DND-41 (cell line): ENCODE results near the gene QTRT2.

Source experiments
- ATAC-seq: fragments of 200-7000 bp; cut with Tn5 transposase; 3 replicates; pipeline ENCODE4 v1.9.1; 2021; ENCODE audit warnings: low read depth; ENCODE audit not compliant: insufficient read depth
- DNase-seq: peaks from one replicate; pipeline ENCODE4 v3.0.0-alpha.2; 2020
- H2AFZ ChIP-seq: 2 replicates; pipeline ENCODE4 v1.6.0; 2012; ENCODE audit warnings: low read depth, low read length
- H3K27ac ChIP-seq: 2 replicates; pipeline ENCODE4 v1.5.1; 2012; ENCODE audit warnings: low read length, inconsistent platforms
- H3K27me3 ChIP-seq: fragments of 200-600 bp; sonication (generic); 2 replicates; pipeline ENCODE4 v1.6.0; 2012; ENCODE audit warnings: low read length, mild to moderate bottlenecking, inconsistent platforms; ENCODE audit not compliant: insufficient read depth, poor library complexity
- H3K36me3 ChIP-seq: 2 replicates; pipeline ENCODE4 v1.5.1; 2012; ENCODE audit warnings: low read length, inconsistent platforms; ENCODE audit not compliant: insufficient read depth
- H3K4me1 ChIP-seq: 2 replicates; pipeline ENCODE4 v1.5.1; 2012; ENCODE audit warnings: mild to moderate bottlenecking, low read length; ENCODE audit not compliant: insufficient read depth
- H3K4me2 ChIP-seq: 2 replicates; pipeline ENCODE4 v1.6.0; 2012; ENCODE audit warnings: mild to moderate bottlenecking, moderate library complexity, low read length, inconsistent platforms; ENCODE audit not compliant: insufficient read depth
- H3K4me3 ChIP-seq, 2 experiments: fragments of 200-600 bp in 1 of 2; shearing (Covaris generic) in 1 of 2; 2 replicates each; pipeline ENCODE4 v1.5.1; 2012 to 2016; ENCODE audit warnings: inconsistent platforms in 2 of 2, low read length in 2 of 2, mild to moderate bottlenecking in 2 of 2, low read depth in 1 of 2, moderate library complexity in 1 of 2
- H3K79me2 ChIP-seq: 2 replicates; pipeline ENCODE4 v1.6.0; 2012; ENCODE audit warnings: low read length, inconsistent platforms; ENCODE audit not compliant: insufficient read depth
- H3K9ac ChIP-seq: 2 replicates; pipeline ENCODE4 v1.6.0; 2012; ENCODE audit warnings: low read depth, mild to moderate bottlenecking, inconsistent platforms, low read length, moderate library complexity
- H3K9me3 ChIP-seq: 2 replicates; pipeline ENCODE4 v1.5.1; 2012; ENCODE audit warnings: low read length, moderate library complexity, mild to moderate bottlenecking, inconsistent platforms; ENCODE audit not compliant: insufficient read depth, severe bottlenecking
- H4K20me1 ChIP-seq: 2 replicates; pipeline ENCODE4 v1.6.0; 2012; ENCODE audit warnings: low read length; ENCODE audit not compliant: insufficient read depth
- EZH2 ChIP-seq: IDR thresholded peaks from 3 replicates; pipeline ENCODE4 v1.6.1; 2012; ENCODE audit warnings: borderline replicate concordance, low read depth, mild to moderate bottlenecking, moderate library complexity, low read length, inconsistent platforms; ENCODE audit not compliant: severe bottlenecking
- TF ChIP-seq, protein P1 (sequence below): IDR thresholded peaks from 2 replicates; pipeline ENCODE4 v1.5.1; 2012; ENCODE audit warnings: borderline replicate concordance, low read length, moderate library complexity, mild to moderate bottlenecking; ENCODE audit not compliant: poor library complexity, severe bottlenecking; ENCODE audit errors: extremely low read depth

QTRT2 gene

DNA sequence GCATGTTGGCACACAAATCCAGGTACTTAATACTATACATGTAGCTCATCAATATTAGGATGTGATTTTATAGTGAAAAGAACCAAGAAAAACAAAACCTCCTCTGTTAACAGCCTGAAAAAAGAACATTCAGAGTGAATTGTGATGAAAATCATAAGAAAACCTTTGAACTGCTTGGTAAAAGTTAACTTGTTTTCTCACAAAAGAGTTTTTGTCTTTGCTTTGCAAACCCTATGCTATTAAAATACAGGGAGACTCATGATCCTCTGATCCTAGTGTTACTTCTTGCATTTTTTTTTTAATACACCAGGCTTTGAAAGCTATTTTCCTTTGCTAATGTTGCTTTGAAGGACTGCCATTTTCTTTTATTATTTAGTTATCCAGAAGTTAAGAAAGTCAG, 23.7 kb downstream of the QTRT2 start:
- Histone ChIP-seq H4K20me1 (no peaks in the 10 kb centered on the region), H3K27me3 (no peaks in the 10 kb centered on the region), H3K9me3 (no peaks in the 10 kb centered on the region), H3K27ac (no peak overlapping the region), H3K4me1 (no peaks in the 10 kb centered on the region), H3K79me2 (no peaks in the 10 kb centered on the region), H3K36me3 (peaks cover 88% of the 10 kb centered on the region), H3K4me3 (no peak overlapping the region), H3K4me2 (no peak overlapping the region), H2AFZ (no peak overlapping the region), H3K9ac (no peak overlapping the region)
- DNase-seq = no peak
- no peak for ATAC-seq
- TF ChIP-seq, protein P1, sequence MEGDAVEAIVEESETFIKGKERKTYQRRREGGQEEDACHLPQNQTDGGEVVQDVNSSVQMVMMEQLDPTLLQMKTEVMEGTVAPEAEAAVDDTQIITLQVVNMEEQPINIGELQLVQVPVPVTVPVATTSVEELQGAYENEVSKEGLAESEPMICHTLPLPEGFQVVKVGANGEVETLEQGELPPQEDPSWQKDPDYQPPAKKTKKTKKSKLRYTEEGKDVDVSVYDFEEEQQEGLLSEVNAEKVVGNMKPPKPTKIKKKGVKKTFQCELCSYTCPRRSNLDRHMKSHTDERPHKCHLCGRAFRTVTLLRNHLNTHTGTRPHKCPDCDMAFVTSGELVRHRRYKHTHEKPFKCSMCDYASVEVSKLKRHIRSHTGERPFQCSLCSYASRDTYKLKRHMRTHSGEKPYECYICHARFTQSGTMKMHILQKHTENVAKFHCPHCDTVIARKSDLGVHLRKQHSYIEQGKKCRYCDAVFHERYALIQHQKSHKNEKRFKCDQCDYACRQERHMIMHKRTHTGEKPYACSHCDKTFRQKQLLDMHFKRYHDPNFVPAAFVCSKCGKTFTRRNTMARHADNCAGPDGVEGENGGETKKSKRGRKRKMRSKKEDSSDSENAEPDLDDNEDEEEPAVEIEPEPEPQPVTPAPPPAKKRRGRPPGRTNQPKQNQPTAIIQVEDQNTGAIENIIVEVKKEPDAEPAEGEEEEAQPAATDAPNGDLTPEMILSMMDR = no peak
- TF ChIP-seq EZH2 = no peak

DNA sequence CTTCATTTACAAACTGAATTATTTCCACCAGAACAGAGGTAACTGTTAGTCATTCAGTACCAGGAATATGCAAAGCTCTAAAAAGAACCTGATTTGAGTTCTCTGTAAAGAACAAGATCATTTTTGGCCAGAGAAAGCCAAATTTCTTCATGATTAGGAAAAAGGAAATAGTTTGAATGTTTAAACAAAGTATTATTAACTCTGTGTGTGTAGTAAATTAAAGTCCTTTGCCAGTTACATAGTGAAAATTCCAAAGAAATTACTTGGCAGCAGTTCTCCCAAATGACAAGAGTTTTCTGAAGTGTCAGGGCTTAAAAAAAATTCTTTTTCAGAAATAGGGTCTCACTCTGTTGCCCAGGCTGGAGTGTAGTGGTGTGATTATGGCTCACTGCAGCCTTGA, 24.5 kb downstream of the QTRT2 start:
- ATAC-seq (no peak), DNase-seq (no peak)
- H3K79me2 ChIP-seq = no peaks in the 10 kb centered on the region
- no peak overlapping the region for H3K4me3 ChIP-seq
- H3K9me3 ChIP-seq = no peaks in the 10 kb centered on the region
- H4K20me1 ChIP-seq = no peaks in the 10 kb centered on the region
- H3K4me2 ChIP-seq = no peak overlapping the region
- no peak overlapping the region for H2AFZ ChIP-seq
- TF ChIP-seq, protein P1 = no peak
- no peak for TF ChIP-seq EZH2
- H3K27me3 ChIP-seq = no peaks in the 10 kb centered on the region
- H3K27ac ChIP-seq = no peak overlapping the region
- H3K36me3 ChIP-seq = peaks cover 88% of the 10 kb centered on the region
- H3K9ac ChIP-seq = no peak overlapping the region
- no peaks in the 10 kb centered on the region for H3K4me1 ChIP-seq

DNA sequence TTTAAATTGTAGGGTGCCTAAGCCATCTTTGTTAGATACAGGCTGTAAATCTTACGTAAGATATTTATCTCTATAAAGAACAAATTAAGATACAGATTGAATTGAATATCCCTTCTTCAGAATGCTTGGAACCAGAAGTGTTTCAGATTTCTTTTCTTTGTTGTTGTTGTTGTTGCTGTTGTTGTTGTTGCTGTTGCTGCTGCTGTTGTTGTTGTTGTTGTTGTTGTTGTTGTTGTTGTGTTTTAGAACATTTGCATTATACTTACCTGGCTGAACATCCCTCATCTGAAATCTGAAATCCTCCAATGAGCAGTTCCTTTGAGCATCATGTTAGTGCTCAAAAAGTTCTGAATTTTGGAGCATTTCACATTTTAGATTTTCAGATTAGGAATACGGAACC, 26.6 kb downstream of the QTRT2 start:
- Histone ChIP-seq H3K4me3 (no peak overlapping the region), H3K4me1 (no peaks in the 10 kb centered on the region), H3K4me2 (no peak overlapping the region), H3K27me3 (no peaks in the 10 kb centered on the region), H4K20me1 (no peaks in the 10 kb centered on the region), H3K36me3 (peaks cover 87% of the 10 kb centered on the region), H2AFZ (no peak overlapping the region), H3K27ac (no peak overlapping the region), H3K9me3 (no peaks in the 10 kb centered on the region), H3K79me2 (no peaks in the 10 kb centered on the region), H3K9ac (no peak overlapping the region)
- no peak for DNase-seq
- ATAC-seq = no peak
- TF ChIP-seq EZH2 = no peak
- TF ChIP-seq, protein P1 = no peak

DNA sequence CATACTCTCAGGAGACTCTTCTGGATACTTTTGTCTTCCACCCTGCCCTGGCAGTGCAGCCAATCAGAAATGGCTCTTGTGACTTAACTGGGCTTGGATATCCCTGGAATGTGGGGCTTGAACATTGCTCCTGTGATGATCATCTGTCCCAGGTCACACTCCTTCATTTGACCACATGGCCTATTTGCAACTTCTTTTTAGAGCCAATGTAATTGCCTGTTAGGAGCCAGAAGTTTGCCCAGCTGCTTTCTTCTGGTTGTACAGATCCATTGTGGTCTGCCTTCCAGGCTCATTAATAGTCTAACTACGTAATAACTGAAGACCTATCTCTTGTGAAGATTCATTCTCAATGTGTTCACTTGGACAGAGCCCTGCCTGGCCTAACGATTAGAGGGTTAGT, 29.8 kb downstream of the QTRT2 start:
- Histone ChIP-seq H3K9ac (no peak overlapping the region), H3K79me2 (no peaks in the 10 kb centered on the region), H2AFZ (no peak overlapping the region), H3K27ac (no peak overlapping the region), H4K20me1 (no peaks in the 10 kb centered on the region), H3K27me3 (no peaks in the 10 kb centered on the region), H3K4me1 (no peaks in the 10 kb centered on the region), H3K4me2 (no peak overlapping the region), H3K4me3 (no peak overlapping the region), H3K9me3 (no peaks in the 10 kb centered on the region), H3K36me3 (peaks cover 58% of the 10 kb centered on the region)
- ATAC-seq (no peak), DNase-seq (no peak)
- no peak for TF ChIP-seq EZH2
- TF ChIP-seq, protein P1 = no peak
